HG02763 (cell line): ENCODE measurements around the gene RIN3.
"Not testable (repeated sequence)": the region's sequence is repeated elsewhere in the genome, so short reads cannot be mapped to it uniquely, and the experiment has no call there.

Experiments
- ATAC-seq: cut with Tn5 transposase; IDR thresholded peaks from one replicate; pipeline ENCODE4 v1.9.1; 2021; ENCODE audit warnings: mild to moderate bottlenecking, moderate library complexity; ENCODE audit not compliant: unreplicated experiment

RIN3 gene

DNA sequence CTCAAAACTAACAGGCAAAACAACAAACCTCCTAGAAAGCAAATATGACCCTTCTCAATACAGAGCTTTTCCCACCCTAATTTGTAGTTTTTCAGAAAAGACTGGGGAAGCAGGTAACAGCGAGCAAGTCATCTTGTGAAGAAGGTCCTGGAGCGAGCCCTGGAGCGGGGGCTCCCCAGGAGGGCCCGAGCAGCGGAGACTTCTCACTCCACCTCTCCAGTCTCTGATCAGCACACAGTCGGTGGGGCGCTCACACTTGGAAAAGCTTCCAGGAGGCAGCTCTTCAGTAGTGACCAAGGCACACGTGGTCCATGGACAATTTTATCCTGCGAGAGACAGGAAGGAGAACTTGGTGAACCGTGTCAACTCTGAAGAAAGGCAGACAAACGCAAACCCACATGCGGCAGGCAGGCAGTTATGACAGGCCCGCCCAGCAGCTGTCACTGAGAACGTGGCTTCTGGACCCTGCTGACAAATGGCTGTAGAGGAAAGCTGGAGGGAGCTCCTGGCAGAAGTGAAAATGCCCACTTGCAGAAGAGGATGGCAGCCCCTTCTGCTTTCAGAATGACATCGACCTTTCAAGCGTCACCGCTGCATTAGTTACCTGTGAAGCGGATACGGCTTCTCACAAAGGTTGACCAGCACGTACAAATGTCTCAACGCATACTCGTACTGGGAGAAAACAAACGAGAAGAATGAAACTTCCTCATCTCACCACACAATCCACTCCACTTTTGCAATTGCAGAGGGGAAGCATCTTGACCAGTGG is 190.6 kb downstream of the RIN3 start:
- peak; percentile 90 for ATAC-seq

DNA sequence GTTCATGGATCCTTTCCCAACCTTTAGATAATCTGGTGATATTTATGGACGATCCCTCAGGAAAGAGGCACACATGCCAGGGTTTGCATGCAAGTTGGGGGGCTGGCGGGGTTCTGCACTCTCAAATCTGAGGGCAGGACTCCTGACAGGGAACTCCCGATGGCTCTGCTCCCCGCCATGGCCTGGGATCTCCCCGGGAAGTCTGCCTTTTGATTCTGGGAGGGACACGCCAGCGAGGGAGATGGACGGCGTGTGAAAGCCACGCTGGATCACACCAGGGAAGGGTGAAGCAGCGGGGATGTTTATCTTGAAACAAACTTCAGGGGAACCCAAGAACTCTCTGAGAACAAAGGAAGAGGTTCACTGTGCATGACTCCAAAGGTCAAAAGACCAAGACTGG is 191.2 kb downstream of the RIN3 start:
- ATAC-seq: no peak

DNA sequence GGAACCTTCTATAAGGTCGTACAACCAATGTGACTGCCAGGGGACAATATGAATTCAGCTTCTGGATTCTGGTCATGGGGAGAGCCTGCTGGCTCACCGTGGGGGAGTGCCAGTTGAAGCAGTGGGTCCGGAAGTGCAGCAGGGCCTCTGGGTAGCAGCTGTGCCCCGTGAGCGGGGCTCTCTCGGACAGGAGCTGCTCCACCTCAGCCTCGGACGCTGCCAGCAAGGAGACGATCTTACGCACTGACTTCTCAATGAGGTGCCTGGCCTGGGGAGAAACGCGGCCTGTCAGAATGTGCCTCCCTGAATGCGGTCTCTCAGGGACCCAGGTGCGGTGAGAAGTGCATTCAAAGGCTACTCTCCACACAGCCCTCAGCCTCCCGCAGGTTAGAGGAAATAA is 192.8 kb downstream of the RIN3 start:
- no peak for ATAC-seq

DNA sequence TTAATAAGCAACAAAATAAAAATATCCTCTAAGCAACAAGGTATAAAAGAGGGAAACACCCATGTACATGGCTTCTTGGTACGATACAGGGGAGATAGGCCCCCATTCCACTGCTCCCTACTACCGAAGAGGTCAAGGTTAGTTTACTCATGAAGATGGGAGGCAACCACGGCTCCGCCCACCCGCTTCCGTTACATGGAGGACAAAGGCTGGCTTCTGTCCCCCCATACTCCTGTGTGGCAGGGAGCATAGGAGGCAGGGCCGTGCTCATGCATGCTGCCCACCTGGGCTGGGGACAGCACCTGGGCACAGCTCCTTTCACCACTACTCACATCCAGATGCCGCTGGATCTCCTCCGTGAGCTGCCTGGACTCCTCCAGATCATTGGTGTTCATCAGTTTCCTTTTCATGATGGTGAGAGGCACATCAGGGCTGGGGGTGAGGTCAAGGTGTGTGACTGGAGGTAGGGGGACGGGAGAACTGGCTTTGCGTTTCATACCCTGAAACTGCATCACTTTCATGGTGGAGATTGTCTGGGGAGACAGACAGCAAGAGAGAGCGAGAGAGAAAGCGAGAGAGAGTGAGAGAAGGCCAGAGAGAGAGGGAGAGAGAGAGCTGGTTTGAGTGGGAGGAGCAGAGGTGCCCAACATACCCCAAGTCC is 195.9 kb downstream of the RIN3 start:
- no peak for ATAC-seq

DNA sequence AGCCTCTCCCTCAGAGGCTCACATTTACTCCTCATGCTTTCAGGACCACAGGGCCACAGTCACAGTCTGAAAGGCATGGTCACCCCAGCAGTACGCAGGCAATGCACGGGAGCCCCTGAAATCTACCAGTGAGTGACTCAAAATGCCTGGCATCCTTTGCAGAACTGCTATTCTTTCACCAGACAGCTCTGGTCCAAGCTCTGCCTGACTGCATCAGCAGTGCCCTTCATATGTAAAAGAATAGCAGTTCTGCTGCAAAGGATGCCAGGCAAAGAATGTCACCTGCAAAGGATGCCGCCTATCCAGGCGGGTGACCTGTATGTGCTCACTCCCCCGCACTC is 196.4 kb downstream of the RIN3 start:
- no peak for ATAC-seq

DNA sequence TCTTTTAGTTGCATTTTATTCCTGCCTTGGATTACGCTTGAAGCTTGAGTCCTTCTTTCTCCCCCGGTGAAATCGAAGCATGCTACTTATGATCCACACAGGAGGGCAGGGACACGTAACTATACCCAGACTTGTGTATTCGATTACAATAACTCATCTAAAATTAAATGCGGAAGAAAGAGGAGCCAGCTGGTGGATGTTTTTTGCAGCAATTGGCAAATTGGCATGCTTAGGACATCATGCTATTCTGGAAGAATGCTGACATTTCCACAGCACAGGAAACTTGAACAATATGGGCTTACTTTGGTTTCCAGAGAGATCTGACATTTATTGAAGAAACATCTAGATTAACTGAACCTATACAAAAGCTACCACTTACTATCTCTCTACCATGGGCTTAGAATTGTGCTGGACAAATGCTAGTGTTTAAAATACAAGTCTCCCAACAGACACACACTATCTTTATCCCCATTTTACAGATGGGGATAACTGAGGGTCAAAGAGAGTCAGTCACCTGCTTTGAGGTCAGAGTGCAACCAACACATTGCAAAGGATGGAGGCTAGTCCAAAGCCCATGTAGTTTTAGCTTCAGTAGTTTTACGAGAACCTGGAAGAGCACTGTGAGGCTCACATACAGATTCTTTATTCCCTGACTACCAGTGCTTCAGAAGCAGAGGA is 198.5 kb downstream of the RIN3 start:
- ATAC-seq: no peak

DNA sequence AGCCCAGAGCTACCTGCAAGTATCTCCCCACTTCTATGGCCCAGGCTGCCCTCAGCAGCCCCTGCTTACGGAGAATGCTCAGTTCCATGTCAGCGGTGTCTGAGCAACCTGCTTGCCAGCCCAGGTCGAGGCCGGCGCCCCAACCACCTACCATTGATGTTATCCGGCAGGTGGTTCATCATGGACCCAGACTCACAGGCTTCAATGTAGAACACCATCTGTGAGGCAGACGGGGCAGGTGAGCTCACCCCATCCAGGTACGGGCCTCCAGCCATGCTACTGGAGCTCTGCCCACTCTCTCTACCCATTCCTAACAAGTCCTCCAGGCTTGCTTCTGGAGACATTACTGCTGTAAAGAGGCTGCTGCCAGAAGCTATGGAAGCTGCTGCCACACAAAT is 199.1 kb downstream of the RIN3 start:
- ATAC-seq: no peak

DNA sequence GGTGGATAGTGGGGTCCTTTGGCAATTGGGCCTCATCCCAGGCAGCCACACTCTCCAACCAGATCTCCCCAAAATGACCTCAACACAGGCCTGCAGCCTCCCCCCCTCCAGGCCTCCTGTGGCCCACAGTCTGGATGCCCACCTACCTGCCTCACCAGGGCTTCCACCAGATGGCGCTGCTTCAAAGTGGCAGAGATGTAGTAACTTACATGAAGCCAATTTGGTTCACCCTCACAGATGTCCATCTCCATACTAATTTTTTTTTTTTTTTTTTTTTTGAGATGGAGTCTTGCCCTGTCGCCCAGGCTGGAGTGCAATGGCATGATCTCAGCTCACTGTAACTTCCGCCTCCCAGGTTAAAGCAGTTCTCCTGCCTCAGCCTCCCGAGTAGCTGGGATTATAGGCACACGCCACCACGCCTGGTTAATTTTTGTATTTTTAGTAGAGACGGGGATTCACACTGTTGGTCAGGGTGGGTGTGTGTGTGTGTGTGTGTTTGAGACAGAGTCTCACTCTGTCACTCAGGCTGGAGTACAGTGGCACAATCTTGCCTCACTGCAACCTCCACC is 201.2 kb downstream of the RIN3 start:
- not testable (repeated sequence) for ATAC-seq

DNA sequence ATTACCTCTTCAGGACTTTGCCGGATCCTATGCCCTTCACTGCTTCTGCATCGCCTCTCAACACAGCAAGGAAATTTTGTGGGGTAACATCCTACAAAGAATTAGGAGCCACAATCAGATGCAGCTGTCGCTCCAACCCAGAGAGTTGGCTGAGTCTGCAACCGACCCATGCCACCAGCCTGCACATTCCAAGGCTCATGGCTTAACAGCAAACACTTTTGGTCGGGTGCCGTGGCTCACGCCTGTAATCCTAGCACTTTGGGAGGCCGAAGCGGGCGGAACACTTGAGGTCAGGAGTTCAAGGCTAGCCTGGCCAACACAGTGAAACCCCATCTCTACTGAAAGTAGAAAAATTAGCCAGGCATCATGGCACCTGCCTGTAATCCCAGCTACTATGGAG is 202.6 kb downstream of the RIN3 start:
- no peak for ATAC-seq

DNA sequence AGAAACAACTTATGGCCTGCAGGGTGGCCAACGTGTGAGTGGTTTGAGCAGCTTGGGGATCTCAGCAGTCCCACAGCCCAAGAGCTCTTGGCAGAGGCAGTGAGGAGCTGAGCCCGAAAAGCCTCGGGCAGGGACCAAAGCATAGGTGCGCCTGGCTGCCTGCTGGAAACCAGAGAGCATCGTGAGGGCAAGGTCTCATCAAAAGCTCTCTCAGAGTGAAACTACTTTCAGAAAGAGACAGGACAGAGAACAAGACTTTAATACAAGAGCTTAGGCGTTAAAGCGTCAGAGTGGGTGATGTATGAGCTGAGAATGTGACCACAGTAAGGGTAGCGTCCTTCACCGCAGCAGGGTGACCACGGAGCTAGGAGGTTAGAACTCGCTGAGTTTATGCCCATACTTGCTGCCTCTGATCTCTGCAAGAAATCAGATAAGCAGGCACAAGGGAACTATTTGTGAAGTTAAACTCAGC is 204.0 kb downstream of the RIN3 start:
- no peak for ATAC-seq

DNA sequence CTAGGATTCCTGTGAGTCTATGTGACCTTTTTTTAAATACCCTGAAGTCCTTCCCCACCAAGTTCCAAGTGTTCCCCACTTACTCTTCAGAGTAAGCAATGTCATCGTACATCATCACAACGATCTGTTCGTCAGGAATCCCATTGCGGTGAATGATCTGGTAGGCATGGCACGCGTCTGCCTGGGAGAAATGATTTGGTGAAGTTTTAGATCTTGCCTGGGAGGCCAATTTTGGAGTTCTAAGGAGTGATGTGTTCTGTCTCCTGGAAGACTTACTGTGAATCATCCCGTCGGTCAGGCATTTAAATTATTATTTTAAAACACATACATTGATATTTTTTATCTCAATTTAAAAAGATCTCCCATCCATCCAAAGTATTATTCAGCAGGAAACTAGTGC is 205.1 kb downstream of the RIN3 start:
- ATAC-seq: no peak

DNA sequence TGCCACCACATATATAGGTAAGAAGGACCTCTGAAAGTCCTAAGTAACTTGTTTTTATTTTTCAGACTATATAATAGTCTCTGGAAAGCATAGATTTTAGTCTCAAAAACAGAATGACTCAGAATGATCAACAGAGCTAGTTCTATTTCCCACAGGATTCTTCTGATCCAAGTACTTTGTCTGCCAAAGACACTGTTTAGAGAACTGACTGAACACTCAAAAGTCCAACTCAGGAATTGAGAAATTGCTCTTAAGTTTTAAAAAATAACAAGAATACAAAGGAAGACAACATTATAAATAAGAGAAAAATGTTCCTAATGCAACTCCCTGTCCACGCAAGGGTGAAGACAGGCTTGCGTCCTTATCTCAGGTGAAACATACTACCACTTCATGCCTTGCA is 205.8 kb downstream of the RIN3 start:
- ATAC-seq: no peak

DNA sequence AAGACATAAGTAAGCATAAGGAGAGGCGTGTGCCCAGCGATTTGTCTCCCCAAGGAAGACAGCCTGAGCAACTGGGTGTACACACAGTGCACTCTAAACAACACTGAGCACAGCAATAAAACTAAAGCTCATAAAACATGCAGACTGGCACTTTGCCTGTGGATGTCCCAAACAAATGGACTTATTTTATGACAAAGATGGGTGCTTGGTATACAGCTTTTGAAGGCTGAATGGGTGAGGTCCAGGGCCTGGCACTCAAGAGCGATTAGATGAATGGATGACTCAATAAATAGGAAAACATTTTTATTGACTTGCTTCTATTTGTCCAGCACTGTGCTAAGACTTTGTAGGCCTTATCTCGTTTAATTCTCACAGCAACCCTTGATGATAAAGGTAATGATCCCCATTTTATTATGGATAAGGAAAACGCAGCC is 206.3 kb downstream of the RIN3 start:
- no peak for ATAC-seq

DNA sequence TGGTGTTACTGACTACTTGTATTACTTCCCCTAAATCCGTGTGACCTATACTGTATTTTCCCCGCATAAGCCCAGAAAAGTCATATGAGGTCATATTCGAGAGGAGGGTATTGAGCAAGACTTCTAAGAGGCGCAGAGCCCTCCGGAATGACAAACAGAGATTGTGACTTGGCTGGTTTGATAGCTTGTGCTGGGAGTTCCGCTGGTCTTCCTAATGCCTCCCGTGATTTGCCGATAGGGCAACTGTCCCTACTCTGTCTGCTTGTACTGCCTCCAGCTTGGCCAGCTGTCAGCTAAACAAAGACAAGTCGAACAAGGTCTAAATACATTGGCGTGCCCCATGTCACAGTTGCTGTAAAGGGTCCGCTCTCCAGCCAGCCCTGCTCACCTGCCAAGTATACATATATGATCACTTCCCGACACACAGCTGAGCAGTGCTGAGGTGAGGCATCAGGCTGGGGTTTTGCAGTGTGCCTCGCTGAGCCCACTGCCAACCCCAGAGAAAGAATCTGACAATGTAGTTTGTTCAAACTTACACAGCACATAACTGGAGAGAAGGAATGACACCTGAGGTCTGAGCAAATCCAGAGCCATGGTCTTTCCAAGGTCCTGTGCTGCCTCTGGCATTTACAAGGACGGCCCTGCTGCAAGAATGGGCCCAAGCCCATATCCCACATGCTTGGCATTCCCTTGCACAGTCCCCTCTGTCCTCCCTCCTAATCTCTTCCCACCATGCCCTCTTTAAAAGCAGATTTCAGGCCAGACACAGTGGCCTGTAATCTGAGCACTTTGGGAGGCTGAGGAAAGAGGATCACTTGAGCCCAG is 211.1 kb downstream of the RIN3 start:
- no peak for ATAC-seq

DNA sequence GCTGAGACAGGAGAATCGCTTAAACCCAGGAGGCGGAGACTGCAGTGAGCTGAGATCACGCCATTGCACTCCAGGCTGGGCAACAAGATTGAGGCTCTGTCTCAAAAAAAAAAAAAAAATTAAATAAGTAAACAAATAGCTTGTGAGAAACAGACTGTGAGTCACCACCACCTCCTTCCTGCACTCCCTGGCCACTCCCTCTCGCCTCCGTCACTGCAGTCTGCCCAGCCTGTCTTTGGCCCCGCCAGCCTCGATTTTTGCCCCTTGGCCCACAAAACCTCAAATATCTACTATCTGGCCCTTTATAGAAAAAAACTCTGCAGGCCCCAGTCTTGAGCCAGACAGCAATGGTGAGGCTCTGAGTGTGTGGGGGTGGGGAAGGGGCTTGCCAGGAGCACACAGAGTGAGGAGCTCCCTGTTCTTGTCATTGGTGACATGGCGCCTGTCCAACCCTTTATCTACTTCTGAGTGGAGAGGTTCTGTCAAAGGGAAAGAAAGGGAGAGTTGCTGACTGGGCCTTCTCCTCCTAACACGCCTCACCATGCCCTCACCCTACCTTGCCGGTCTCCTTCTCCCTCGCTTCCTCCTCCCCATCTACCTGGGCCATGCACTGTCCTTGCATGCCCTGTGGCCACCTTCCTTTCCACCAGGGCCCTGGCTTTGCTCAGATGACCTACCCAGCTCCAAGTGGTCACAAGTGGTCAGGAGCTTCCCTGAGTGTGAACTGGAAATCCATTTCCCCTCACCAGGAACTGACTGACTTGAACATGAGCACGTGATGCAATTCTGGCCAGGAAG is 212.8 kb downstream of the RIN3 start:
- no peak for ATAC-seq

DNA sequence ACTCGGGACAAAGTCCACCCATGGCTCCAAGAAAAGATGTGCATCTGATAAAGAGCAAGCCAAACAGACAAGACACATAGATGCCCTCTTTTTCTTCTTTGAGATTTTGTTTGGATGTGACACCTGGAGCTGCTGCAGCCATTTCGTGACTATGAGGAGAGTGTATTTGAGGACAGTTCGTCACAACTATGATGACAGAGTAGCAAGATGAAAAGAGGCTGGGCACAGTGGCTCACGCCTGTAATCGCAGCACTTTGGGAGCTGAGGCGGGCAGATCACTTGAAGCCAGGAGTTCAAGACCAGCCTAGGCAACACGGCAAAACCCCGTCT is 213.3 kb downstream of the RIN3 start:
- ATAC-seq: no peak

DNA sequence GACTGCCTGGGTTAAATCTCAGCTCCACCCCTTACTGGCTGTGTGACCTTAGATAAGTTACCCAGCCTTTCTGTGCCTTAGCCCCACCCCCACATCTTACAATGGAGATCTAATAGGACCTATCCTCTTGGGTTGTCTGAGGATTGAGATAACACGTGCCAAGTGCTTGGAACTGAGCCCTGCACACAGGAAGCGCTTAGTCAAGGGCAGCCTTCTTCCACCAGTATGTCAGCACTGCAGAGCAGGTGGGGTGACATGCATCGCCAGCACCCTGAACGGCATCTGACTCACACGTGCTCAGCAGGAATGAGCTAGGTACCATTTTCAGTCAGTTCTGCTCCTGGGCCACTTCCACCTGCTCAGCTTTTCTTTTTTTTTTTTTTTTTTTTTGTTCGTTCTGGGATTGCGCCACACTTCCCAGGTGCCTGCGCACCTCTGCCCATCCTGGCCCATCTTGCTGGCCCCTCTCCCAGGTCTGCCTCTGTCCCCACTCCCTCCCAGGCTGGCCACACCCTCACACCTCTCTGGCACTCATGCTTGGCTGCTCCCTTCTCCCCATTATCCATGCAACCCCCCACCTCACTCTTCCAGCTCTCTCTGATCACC is 215.3 kb downstream of the RIN3 start:
- peak; percentile 42 for ATAC-seq

DNA sequence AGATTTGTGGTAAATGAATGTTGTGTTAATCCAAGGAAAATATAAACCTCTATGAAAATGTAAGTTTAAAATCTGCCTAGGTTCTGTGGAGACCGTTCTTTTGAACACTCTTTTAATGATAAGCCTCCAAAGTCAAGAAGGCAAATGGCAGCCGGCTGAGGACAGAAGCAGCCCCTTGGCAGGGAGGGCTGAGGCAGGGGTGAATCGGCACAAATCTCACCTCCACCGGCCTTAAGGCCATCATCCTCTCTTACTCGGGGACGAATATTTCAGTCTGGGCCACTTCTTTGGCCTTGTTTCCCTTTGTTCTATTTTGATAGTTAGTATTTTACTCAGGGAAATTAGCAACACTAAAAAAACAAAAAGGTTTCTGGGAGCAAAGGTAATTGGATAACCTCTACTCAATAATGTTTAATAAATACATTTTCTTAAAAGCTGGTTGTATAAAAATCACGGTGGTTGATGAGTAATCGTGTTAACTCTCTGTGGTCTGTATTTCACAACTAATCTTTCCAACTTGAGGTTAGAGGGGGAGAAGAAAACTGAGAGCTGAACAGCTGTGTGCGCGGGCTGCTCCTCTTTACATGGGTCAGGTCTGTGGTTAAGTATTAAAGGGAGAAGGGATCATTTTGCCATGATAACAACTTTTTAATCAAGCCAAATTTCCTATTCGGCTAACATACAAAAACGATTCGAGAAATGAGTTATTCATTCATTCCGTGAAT is 216.2 kb downstream of the RIN3 start:
- peak; percentile 64 for ATAC-seq

DNA sequence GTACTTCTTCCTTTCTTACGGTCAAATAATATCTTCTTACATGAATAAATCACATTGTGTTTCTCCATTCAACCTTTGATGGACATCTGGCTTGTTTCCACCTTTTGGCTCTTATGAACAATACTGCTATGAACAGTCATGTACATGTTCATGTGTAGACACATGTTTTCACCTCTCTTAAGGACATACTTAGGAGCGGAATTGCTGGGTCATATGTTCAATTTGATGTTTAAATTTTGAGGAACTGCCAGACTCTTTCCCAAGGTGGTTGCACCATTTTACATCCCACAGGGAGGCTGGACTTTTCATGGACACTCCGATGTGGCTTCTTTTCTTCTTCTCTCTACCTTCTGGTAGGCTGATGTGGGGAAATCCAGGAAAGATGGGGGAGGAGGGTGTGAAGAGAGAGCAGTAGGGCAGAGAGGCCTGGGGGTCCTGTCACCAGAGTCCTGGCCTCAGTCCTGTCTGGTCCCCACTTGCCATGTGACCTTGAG is 218.1 kb downstream of the RIN3 start:
- no peak for ATAC-seq
